ENCODE results near the gene NGLY1.

Gene NGLY1

GRCh38 chr3:25719321-25719720, 63.9 kb downstream of the NGLY1 start:
- DNase-seq (ENCODE audit: extremely low spot score, insufficient read length, low read depth) (no peak), FAIRE-seq (no peak)

- no peak for FAIRE-seq
- no peak for DNase-seq (ENCODE audit: extremely low spot score, insufficient read length, low read depth)
Observed at GRCh38 chr3:25713341-25713985, 69.8 kb downstream of the NGLY1 start.

GRCh38 chr3:25711090-25711489, 72.2 kb downstream of the NGLY1 start:
- DNase-seq (ENCODE audit: extremely low spot score, insufficient read length, low read depth) (no peak), FAIRE-seq (no peak)

- DNase-seq (ENCODE audit: extremely low spot score, insufficient read length, low read depth) (no peak), FAIRE-seq (no peak)
Observed at GRCh38 chr3:25708036-25708435, 75.2 kb downstream of the NGLY1 start.

- FAIRE-seq: no peak
- DNase-seq (ENCODE audit: extremely low spot score, insufficient read length, low read depth): no peak
Observed at GRCh38 chr3:25707268-25707926, 75.8 kb downstream of the NGLY1 start.

- FAIRE-seq: no peak
- DNase-seq (ENCODE audit: extremely low spot score, insufficient read length, low read depth): no peak
Observed at GRCh38 chr3:25706213-25706612, 77.0 kb downstream of the NGLY1 start.

GRCh38 chr3:25697553-25697952, 85.7 kb downstream of the NGLY1 start:
- DNase-seq (ENCODE audit: extremely low spot score, insufficient read length, low read depth) (no peak), FAIRE-seq (no peak)

- FAIRE-seq: no peak
- DNase-seq (ENCODE audit: extremely low spot score, insufficient read length, low read depth): no peak
Observed at GRCh38 chr3:25695731-25696420, 87.4 kb downstream of the NGLY1 start.

GRCh38 chr3:25693238-25693637, 90.0 kb downstream of the NGLY1 start:
- FAIRE-seq: no peak
- no peak for DNase-seq (ENCODE audit: extremely low spot score, insufficient read length, low read depth)

- DNase-seq (ENCODE audit: extremely low spot score, insufficient read length, low read depth) (no peak), FAIRE-seq (no peak)
Observed at GRCh38 chr3:25692341-25692740, 90.9 kb downstream of the NGLY1 start.

GRCh38 chr3:25690768-25691533, 92.3 kb downstream of the NGLY1 start:
- no peak for DNase-seq (ENCODE audit: extremely low spot score, insufficient read length, low read depth)
- no peak for FAIRE-seq

- no peak for DNase-seq (ENCODE audit: extremely low spot score, insufficient read length, low read depth)
Observed at GRCh38 chr3:25689226-25689625, 94.0 kb downstream of the NGLY1 start.

GRCh38 chr3:25687742-25688141, 95.5 kb downstream of the NGLY1 start:
- FAIRE-seq: no peak
- DNase-seq (ENCODE audit: extremely low spot score, insufficient read length, low read depth): no peak

More at GRCh38 chr3:25689226-25689625, 94.0 kb downstream of the NGLY1 start:
- FAIRE-seq: no peak

- DNase-seq (ENCODE audit: extremely low spot score, insufficient read length, low read depth): no peak
- FAIRE-seq: no peak
Observed at GRCh38 chr3:25686766-25687165, 96.5 kb downstream of the NGLY1 start.

GRCh38 chr3:25683882-25684281, 99.4 kb downstream of the NGLY1 start:
- DNase-seq (ENCODE audit: extremely low spot score, insufficient read length, low read depth) (no peak), FAIRE-seq (no peak)

- FAIRE-seq: no peak
Observed at GRCh38 chr3:25683410-25683809, 99.8 kb downstream of the NGLY1 start.

GRCh38 chr3:25679642-25680302, 103.5 kb downstream of the NGLY1 start:
- FAIRE-seq: no peak
- DNase-seq (ENCODE audit: extremely low spot score, insufficient read length, low read depth): no peak

More at GRCh38 chr3:25683410-25683809, 99.8 kb downstream of the NGLY1 start:
- no peak for DNase-seq (ENCODE audit: extremely low spot score, insufficient read length, low read depth)

- no peak for FAIRE-seq
Observed at GRCh38 chr3:25679166-25679565, 104.1 kb downstream of the NGLY1 start.

GRCh38 chr3:25678581-25678980, 104.7 kb downstream of the NGLY1 start:
- DNase-seq (ENCODE audit: extremely low spot score, insufficient read length, low read depth): no peak
- no peak for FAIRE-seq

More at GRCh38 chr3:25679166-25679565, 104.1 kb downstream of the NGLY1 start:
- no peak for DNase-seq (ENCODE audit: extremely low spot score, insufficient read length, low read depth)

GRCh38 chr3:25677121-25677520, 106.1 kb downstream of the NGLY1 start:
- no peak for FAIRE-seq

More at GRCh38 chr3:25677121-25677520, 106.1 kb downstream of the NGLY1 start:
- DNase-seq (ENCODE audit: extremely low spot score, insufficient read length, low read depth): no peak

Data from GM18507 (cell line).